ENCODE results near the gene FANCC. TPM values are rescaled to one million over a fixed set of nuclear protein-coding genes. Genes with fewer than 3 reads are reported as not detected.

The FANCC gene
- total and polyA plus RNA-seq, 2 of the 8 experiments (the other 6 are each of a cell fraction or from before 2014, with no cell fraction given) = 7.8 to 15.2 TPM

DNA sequence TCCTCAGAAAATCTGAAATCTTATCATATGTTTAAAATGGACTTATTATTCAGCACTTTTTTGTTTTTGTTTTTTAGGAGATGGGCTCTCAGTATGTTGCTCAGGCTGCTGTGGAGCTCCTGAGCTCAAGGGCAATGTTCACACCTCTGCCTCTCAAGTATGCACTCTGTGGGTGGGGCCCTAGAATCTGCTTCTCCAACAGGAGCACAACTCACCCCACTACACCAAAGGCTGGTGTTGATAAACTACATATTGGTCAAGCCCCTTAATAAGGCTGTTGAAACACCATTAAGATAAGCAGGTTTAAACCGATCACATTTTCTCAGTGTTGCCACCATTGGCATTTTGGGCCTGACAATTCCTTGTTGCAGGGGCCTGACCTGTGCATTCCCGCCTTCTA, 131.6 kb downstream of the FANCC start:
- Histone ChIP-seq H3K4me2 (ENCODE audit: insufficient read depth in 1 of 2, low read depth in 2 of 2, low read length in 2 of 2) (no peak overlapping the region), H3K56ac (replicated peaks; ENCODE audit: insufficient read length, low read depth, low read length) (no peak overlapping the region), H3K79me2 (ENCODE audit: control insufficient read depth in 1 of 2, insufficient read depth in 2 of 2, low read length in 2 of 2) (no peaks in the 10 kb centered on the region), H2BK15ac (ENCODE audit: low read length) (no peak overlapping the region), H4K8ac (ENCODE audit: extremely low read depth, insufficient read depth, low read length) (no peak overlapping the region), H2BK120ac (replicated peaks; ENCODE audit: low read depth, low read length) (no peak overlapping the region), H3K9me3 (ENCODE audit: insufficient read depth in 2 of 2, low read depth in 1 of 2, low read length in 1 of 2) (no peaks in the 10 kb centered on the region), H3K23ac (ENCODE audit: insufficient read length) (no peak overlapping the region), H3K27ac (ENCODE audit: low read depth, low read length) (no peak overlapping the region), H3K18ac (ENCODE audit: extremely low read depth, low read length) (no peak overlapping the region), H3K14ac (ENCODE audit: insufficient read length) (no peak overlapping the region), H3K9ac (replicated peaks in 1 of 4; ENCODE audit: extremely low read depth in 1 of 4, low read depth in 3 of 4, low read length in 3 of 4) (no peak overlapping the region), H2BK12ac (ENCODE audit: low read depth, low read length) (no peak overlapping the region), H3K36me3 (ENCODE audit: control insufficient read depth in 2 of 4, insufficient read depth in 4 of 4, low read length in 3 of 4) (no peaks in the 10 kb centered on the region), H2BK20ac (ENCODE audit: low read length) (no peak overlapping the region), H4K20me1 (replicated peaks in 1 of 2; ENCODE audit: control insufficient read depth in 1 of 2, insufficient read depth in 2 of 2, low read length in 2 of 2) (no peaks in the 10 kb centered on the region), H2AK5ac (ENCODE audit: low read depth, low read length) (no peak overlapping the region), H2AFZ (ENCODE audit: low read length) (no peak overlapping the region), H3K4me3 (ENCODE audit: extremely low read depth in 1 of 4, insufficient read depth in 2 of 4, low read depth in 3 of 4, low read length in 4 of 4) (no peak overlapping the region), H3K4me1 (replicated peaks in 1 of 4; ENCODE audit: control insufficient read depth in 3 of 4, insufficient read depth in 4 of 4, low read length in 3 of 4) (peaks cover 4 to 7% (median 5%) of the 10 kb centered on the region in 4 experiments; a peak in 5 of 7 replicates), H2BK5ac (ENCODE audit: low read depth, low read length) (no peak overlapping the region), H4K91ac (replicated peaks; ENCODE audit: insufficient read length, low read length) (no peak overlapping the region), H3K4ac (replicated peaks; ENCODE audit: insufficient read length, low read depth, low read length) (no peak overlapping the region), H3K23me2 (ENCODE audit: low read depth, low read length) (no peaks in the 10 kb centered on the region), H3K27me3 (replicated peaks in 1 of 4; ENCODE audit: control insufficient read depth in 3 of 4, extremely low read depth in 1 of 4, insufficient read depth in 3 of 4, low read length in 3 of 4) (no peaks in the 10 kb centered on the region), H3K79me1 (ENCODE audit: low read depth, low read length) (no peaks in the 10 kb centered on the region), H4K5ac (ENCODE audit: insufficient read length, low read depth, low read length) (no peak overlapping the region)
- ChIA-PET CTCF (ENCODE audit: partially characterized antibody) (interaction anchor here (0.5 to 1.4 kb wide), 2 partner anchors 18 to 1303 kb away, joined by 3 to 5 read pairs; no protein-coding TSS in a partner anchor), POLR2A (ENCODE audit: partially characterized antibody) (no interaction called here)
- TF ChIP-seq CBX5 (IDR thresholded peaks at IDR 0.05; ENCODE audit: low read depth, low read length) (no peak), EGR1 (IDR thresholded peaks at IDR 0.05; ENCODE audit: borderline replicate concordance, low read depth, low read length) (no peak), HDAC6 (IDR thresholded peaks at IDR 0.05; ENCODE audit: low read depth, low read length) (no peak), BACH1 (IDR thresholded peaks at IDR 0.05; ENCODE audit: low read length) (no peak), TBP (IDR thresholded peaks at IDR 0.05; ENCODE audit: low read depth, low read length) (no peak)
- 92% methylated on average over 2 of the region's 2 CpGs; no CpG with 5 or more reads in 1 of the 2 experiments for WGBS, 2 experiments (ENCODE audit: extremely low coverage in 1 of 2, insufficient coverage in 1 of 2, insufficient read length in 1 of 2, insufficient replicate concordance in 2 of 2, low coverage in 1 of 2, low lambda C conversion rate in 2 of 2, missing lambda C conversion rate in 1 of 2)
- no peak for DNase-seq (ENCODE audit: low read depth in 1 of 2, low spot score in 2 of 2)
- no peak for FAIRE-seq
